Stimulated activated CD4-positive, alpha-beta T cell treated with anti-CD3 and anti-CD28 coated beads, Interleukin-4, amount 100 ng/mL, for 24 hours (primary cell): Measurements from ENCODE around the gene DHCR24.

Experiments used
- DNase-seq: peaks from one replicate; pipeline ENCODE4 v3.0.0-alpha.2; 2020

Gene DHCR24

GRCh38 chr1:54813485-54814125 lies 73.4 kb downstream of the DHCR24 start:
- no peak for DNase-seq

DNA sequence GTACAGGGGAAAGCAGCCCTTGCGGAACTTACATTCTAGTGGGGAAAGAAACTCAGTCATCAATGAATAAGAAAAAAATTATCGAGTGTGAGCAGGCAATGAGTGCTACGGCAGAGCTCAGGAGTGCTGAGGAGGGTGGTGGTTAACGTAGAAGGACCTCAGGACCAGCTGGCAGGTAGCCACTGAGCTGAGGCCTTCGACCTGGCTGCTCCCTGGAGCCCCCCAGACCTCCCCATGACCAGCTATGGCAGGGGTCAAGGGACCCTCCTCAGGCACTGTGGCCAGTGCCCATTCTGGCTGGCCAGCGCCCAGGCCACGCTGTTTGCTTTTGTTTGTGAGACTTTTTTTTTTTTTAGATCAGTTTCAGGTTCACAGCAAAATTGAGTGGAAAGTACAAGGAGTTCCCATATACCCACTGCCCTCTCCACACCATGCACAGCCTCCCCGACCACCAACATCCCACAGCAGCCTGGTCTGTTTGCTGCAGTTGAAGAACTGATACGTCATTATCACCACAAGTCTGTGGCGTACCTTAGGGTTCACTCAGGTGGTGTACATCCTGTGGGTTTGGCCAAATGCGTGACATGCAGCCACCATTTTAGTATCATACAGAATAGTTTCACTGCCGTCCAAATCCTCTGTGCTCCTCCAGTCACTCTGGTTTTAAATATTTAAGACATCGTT lies 74.1 kb downstream of the DHCR24 start:
- no peak for DNase-seq

DNA sequence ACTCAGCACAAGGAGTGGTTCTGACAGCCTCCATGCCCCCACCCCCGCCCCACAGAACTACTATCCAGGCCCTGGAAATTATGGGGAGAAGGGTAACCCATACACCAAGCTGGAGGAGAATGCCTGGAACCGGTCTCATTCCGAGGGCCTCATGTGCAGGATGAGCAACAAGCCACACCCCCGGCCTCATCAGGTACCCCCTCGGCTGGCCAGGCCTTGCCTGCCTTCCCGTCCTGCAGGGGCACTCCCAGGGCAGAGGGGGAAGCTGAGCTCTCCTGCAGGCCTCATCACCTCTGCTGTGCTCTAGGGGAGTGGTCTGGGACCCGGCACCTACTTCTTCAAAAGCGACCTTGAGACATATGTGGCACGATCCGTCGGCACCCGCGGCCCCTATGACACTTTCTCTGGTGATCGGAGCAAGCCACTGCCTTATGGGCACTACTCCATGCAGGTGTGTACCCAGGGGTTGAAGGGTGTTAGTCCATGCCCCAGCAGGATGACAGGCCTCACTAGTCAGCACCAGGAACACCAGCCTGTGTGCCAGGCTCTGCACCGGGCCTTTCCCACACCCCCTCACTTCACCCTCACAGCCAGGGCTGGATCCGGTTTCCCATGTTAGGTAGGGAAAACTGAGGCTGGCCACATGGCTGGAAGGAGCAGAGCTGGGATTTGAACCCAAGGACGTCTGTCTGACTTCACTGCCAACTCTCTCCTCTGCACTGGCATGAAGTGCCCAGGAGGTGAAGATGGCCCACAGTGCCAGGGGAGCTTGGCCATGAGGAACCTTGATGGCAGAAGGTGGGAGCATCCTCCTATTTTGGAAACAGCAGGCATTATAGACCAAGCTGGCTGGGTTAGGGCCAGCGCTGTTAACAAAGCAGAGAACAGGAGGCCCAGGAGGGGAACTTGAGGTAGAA lies 75.0 kb downstream of the DHCR24 start:
- no peak for DNase-seq

DNA sequence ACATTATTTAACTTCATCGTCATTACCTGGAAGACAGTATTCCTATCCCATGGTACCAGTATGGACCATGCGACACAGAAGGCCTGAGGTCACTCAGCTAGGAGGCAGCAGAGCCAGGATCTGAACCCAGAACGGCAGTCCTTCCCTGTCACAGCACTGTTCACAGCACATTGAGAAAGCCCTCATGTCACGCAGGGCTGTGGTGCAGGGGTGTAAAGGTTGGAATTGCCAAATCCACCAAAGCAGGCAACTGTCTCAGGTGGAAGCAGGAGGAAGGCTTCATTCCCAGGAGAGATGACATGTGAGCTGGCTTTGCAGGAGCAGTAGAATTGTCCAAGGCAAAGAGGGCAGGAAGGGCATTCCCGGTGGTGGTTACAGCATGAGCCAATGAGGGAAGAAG lies 75.9 kb downstream of the DHCR24 start:
- DNase-seq: no peak

- DNase-seq: peak; percentile 74
These were observed 76.6 kb downstream of the DHCR24 start for GRCh38 chr1:54810153-54810942.

GRCh38 chr1:54809496-54810074 lies 77.4 kb downstream of the DHCR24 start:
- no peak for DNase-seq

- no peak for DNase-seq
These were observed 78.4 kb downstream of the DHCR24 start for GRCh38 chr1:54808443-54809207.

GRCh38 chr1:54807756-54808155 lies 79.2 kb downstream of the DHCR24 start:
- no peak for DNase-seq

GRCh38 chr1:54806931-54807611 lies 79.9 kb downstream of the DHCR24 start:
- DNase-seq: no peak

- no peak for DNase-seq
These were observed 81.0 kb downstream of the DHCR24 start for GRCh38 chr1:54805981-54806381.

DNA sequence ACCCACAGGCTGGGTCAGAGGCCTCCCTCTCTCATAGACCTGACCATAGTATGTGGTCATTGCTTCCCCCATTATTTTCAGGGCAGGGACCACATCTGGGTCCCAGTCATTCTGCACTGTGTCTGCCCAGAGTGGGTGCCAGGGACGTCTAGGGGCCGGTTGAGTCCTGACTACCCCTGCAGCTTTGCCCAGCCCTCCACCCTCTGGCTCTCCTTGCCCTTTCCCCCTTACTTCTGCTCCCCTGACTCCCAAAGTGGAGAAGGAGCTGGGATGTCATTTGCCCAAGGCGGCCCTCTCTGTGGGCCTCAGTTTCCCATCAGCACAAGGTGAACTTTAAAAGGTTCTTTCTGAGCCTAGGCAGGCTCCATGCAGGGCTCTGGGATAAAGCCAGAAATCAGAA lies 81.5 kb downstream of the DHCR24 start:
- DNase-seq: no peak

- peak; percentile 43 for DNase-seq
These were observed 82.4 kb downstream of the DHCR24 start for GRCh38 chr1:54804471-54805132.

DNA sequence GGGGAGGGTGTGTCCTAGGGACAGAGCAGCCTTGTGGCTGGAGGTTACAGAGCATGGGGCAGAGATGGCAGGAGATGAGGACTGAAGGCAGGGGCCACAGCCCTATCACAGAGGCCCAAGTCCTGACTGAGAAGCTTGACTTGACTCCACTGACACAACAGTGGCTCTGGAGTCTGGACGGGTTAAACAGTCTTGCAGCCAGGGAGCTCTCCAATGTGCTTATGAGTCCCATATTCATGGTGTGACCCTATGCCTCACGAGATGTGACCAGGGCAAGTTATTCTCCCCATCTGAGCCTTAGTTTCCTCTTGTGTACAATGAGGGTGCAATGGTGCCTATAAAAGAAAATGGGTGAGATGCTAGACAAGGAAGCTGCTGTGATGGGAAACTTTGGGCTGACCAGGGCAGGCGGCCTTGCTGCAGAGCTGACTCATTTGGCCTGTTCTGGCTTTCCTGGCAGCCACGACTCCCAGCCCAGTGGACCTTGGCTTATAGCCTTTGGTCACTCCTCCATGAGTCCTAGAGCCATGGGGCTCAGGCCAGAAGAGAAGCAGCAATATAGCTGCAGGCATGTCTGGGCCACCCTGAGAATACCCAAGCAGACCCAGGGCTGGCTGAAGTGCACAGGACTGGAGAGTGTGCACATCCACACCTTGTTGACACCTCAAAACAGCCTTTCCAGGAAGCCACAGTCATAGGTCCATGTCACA lies 83.1 kb downstream of the DHCR24 start:
- no peak for DNase-seq

DNA sequence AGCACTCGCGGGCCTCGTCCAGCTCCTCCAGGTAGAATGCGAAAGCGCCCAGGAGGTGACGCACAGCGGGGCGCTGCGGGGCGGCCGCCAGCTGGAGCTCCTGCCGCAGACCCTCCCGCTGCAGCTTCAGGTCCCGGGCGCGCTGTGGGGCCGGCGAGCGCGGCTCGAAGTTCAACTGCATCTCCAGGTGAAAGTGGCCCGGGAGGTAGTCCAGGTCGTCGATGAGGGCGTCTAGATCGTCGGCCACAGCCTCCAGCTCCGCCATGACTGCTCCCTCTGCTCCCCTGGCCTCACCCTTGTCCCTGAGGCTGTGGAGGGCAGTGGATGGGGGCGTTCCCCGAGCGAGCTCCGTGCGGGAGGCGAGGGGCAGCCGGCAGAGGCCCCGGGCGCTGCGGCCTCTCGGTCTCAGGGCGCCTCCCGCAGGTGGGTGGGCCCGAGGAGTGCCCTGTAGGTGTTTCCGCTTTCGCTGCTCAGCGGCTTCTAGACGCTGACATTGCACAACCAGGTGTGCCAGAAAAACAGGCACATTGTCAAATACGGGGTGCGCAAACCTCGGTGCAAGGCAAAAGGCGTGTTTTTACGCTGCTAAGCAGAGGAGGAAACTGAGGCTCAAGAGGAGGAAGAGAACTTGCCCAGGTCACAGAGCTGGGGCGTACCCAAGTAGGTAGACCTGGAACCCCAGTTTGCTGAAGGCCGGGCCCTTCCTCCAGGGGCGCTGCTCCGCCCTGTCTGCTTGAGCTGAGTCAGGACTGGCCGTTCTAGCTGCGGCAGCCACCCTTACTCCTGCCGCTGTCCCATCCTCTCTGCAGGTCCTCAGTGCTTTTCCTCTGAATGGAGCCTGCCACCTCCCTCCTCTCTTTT lies 85.9 kb downstream of the DHCR24 start, which contains the start of gene TTC22:
Gene TTC22, minus strand, starts transcription at position 425 of the 861 bp plus-strand sequence. Its CDS starts 160 bp downstream, at position 265.
- peak; percentile 72 for DNase-seq

GRCh38 chr1:54800041-54800898 lies 86.7 kb downstream of the DHCR24 start:
- DNase-seq: no peak
